ENCODE data around the gene PAM16.

Gene PAM16

GRCh38 chr16:4386951-4387565, 35.9 kb upstream of the PAM16 start:
- H3K4me1 Mint-ChIP-seq (ENCODE audit: low read depth), result peaks cover 4% of the 10 kb centered on the region
- H3K27ac Mint-ChIP-seq, result peak overlapping the region; percentile 44
- DNase-seq, result no peak
- no peaks in the 10 kb centered on the region for H3K27me3 Mint-ChIP-seq
- H3K4me3 Mint-ChIP-seq, result no peak overlapping the region
- H3K36me3 Mint-ChIP-seq (ENCODE audit: low read depth), result peaks cover 81% of the 10 kb centered on the region
- H3K9me3 Mint-ChIP-seq, result no peaks in the 10 kb centered on the region

DNA sequence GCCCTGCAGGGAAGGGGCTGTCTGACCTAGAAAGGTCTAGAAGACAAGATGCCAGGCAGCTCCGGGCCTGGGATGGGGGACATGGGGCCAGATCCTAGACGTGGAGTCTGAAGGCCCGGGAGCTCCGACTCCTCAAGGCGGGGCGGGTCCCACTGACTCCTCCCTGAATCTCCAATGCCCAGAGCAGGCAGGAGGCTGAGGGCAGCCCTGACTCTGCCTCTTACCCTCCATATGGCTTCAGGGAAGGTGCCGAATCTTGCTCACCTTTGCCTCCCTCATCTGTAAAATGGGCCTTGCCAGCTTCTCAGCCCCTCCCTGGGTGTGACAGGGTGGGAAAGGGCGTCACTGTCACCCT, 35.3 kb upstream of the PAM16 start:
- no peak for DNase-seq
- H3K27me3 Mint-ChIP-seq, result no peaks in the 10 kb centered on the region
- H3K9me3 Mint-ChIP-seq, result no peaks in the 10 kb centered on the region
- H3K4me3 Mint-ChIP-seq, result no peak overlapping the region
- H3K4me1 Mint-ChIP-seq (ENCODE audit: low read depth), result peaks cover 4% of the 10 kb centered on the region
- H3K36me3 Mint-ChIP-seq (ENCODE audit: low read depth), result peaks cover 81% of the 10 kb centered on the region
- peak overlapping the region; percentile 63 for H3K27ac Mint-ChIP-seq

DNA sequence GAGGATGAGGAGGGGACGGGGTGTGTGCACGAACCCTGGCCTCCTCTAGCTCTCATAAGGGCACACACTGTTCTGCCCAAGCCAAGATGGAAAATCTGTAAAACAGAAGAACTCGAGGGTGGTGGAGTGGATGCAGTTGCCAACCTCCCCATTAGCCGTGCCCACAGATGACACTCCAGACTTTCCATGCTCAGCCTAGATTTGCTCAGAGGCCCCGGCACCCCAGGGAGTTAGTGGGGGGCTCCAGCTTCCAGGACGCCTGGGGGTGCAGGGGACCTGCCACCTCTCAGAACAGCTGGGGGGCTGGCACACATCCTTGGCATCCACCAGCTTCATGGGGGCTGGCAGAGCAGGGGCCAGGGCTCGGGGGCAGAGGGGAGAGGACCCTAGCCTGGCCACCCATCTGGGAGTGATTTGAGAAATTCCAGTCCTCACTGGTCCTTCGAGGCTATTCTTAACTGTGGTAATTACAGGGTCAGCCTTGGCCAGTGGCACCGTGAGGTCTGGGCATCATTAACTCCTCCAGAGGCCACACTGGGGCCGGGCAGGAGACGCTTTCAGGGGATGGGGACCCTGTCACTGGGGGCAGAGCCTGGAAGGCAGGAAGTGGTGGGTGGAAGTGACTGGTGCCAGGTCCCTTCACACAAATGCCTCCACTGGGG, 34.8 kb upstream of the PAM16 start:
- H3K27ac Mint-ChIP-seq, result peak overlapping the region; percentile 63
- H3K4me3 Mint-ChIP-seq, result no peak overlapping the region
- peaks cover 78% of the 10 kb centered on the region for H3K36me3 Mint-ChIP-seq (ENCODE audit: low read depth)
- H3K4me1 Mint-ChIP-seq (ENCODE audit: low read depth), result peaks cover 4% of the 10 kb centered on the region
- DNase-seq, result no peak
- H3K9me3 Mint-ChIP-seq, result no peaks in the 10 kb centered on the region
- H3K27me3 Mint-ChIP-seq, result no peaks in the 10 kb centered on the region

GRCh38 chr16:4385066-4385788, 34.1 kb upstream of the PAM16 start:
- DNase-seq, result no peak
- H3K9me3 Mint-ChIP-seq, result no peaks in the 10 kb centered on the region
- peaks cover 4% of the 10 kb centered on the region for H3K4me1 Mint-ChIP-seq (ENCODE audit: low read depth)
- no peaks in the 10 kb centered on the region for H3K27me3 Mint-ChIP-seq
- peak overlapping the region; percentile 63 for H3K27ac Mint-ChIP-seq
- peaks cover 78% of the 10 kb centered on the region for H3K36me3 Mint-ChIP-seq (ENCODE audit: low read depth)
- no peak overlapping the region for H3K4me3 Mint-ChIP-seq

DNA sequence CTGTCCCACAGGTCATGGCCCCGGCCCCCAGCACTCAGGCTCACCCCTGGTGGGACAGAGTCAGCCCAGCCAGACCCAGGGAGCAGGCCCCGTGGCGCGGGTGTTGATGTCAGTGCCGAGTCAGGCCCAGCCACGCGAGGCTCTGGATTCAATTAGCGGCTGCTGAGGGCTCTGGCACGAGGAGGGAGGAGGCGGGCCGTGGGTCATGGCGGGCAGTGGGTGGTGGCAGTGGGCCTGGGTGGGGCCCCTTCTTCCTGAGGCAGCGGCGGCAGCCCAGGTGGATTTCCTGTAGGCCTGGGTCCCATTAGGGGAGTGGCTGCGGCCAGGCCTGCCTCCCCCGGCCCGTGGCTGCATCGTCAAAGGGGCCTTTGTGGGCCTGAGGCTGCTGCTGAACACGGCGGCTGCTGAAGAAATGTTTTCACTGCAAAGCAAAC, 33.4 kb upstream of the PAM16 start:
- peaks cover 6% of the 10 kb centered on the region for H3K4me1 Mint-ChIP-seq (ENCODE audit: low read depth)

GRCh38 chr16:4383591-4384444, 32.7 kb upstream of the PAM16 start:
- H3K27ac Mint-ChIP-seq, result no peak overlapping the region
- H3K36me3 Mint-ChIP-seq (ENCODE audit: low read depth), result peaks cover 67% of the 10 kb centered on the region
- no peaks in the 10 kb centered on the region for H3K27me3 Mint-ChIP-seq
- no peak for DNase-seq
- no peaks in the 10 kb centered on the region for H3K9me3 Mint-ChIP-seq
- H3K4me1 Mint-ChIP-seq (ENCODE audit: low read depth), result peaks cover 6% of the 10 kb centered on the region
- no peak overlapping the region for H3K4me3 Mint-ChIP-seq

More for the DNA sequence above, 33.4 kb upstream of the PAM16 start:
- Mint-ChIP-seq H3K27me3 (no peaks in the 10 kb centered on the region), H3K9me3 (no peaks in the 10 kb centered on the region), H3K36me3 (ENCODE audit: low read depth) (peaks cover 74% of the 10 kb centered on the region), H3K4me3 (no peak overlapping the region), H3K27ac (no peak overlapping the region)
- DNase-seq, result no peak

GRCh38 chr16:4382795-4383357, 31.8 kb upstream of the PAM16 start:
- no peak for DNase-seq
- peaks cover 63% of the 10 kb centered on the region for H3K36me3 Mint-ChIP-seq (ENCODE audit: low read depth)
- no peaks in the 10 kb centered on the region for H3K27me3 Mint-ChIP-seq
- H3K9me3 Mint-ChIP-seq, result no peaks in the 10 kb centered on the region
- H3K4me1 Mint-ChIP-seq (ENCODE audit: low read depth), result peaks cover 7% of the 10 kb centered on the region
- no peak overlapping the region for H3K27ac Mint-ChIP-seq
- no peak overlapping the region for H3K4me3 Mint-ChIP-seq

DNA sequence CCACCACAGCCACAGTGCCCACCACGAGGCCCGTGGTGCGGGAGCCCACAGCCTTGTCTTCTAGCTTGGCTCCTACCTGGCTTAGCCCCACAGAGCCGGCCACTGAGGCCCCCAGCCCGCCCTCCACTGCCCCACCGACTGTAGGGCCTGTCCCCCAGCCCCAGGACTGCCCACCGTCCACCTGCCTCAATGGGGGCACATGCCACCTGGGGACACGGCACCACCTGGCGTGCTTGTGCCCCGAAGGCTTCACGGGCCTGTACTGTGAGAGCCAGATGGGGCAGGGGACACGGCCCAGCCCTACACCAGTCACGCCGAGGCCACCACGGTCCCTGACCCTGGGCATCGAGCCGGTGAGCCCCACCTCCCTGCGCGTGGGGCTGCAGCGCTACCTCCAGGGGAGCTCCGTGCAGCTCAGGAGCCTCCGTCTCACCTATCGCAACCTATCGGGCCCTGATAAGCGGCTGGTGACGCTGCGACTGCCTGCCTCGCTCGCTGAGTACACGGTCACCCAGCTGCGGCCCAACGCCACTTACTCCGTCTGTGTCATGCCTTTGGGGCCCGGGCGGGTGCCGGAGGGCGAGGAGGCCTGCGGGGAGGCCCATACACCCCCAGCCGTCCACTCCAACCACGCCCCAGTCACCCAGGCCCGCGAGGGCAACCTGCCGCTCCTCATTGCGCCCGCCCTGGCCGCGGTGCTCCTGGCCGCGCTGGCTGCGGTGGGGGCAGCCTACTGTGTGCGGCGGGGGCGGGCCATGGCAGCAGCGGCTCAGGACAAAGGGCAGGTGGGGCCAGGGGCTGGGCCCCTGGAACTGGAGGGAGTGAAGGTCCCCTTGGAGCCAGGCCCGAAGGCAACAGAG, 31.0 kb upstream of the PAM16 start:
- Mint-ChIP-seq H3K27me3 (no peaks in the 10 kb centered on the region), H3K4me3 (no peak overlapping the region), H3K4me1 (ENCODE audit: low read depth) (peaks cover 9% of the 10 kb centered on the region), H3K27ac (no peak overlapping the region), H3K36me3 (ENCODE audit: low read depth) (peaks cover 56% of the 10 kb centered on the region), H3K9me3 (no peaks in the 10 kb centered on the region)
- DNase-seq, result no peak

DNA sequence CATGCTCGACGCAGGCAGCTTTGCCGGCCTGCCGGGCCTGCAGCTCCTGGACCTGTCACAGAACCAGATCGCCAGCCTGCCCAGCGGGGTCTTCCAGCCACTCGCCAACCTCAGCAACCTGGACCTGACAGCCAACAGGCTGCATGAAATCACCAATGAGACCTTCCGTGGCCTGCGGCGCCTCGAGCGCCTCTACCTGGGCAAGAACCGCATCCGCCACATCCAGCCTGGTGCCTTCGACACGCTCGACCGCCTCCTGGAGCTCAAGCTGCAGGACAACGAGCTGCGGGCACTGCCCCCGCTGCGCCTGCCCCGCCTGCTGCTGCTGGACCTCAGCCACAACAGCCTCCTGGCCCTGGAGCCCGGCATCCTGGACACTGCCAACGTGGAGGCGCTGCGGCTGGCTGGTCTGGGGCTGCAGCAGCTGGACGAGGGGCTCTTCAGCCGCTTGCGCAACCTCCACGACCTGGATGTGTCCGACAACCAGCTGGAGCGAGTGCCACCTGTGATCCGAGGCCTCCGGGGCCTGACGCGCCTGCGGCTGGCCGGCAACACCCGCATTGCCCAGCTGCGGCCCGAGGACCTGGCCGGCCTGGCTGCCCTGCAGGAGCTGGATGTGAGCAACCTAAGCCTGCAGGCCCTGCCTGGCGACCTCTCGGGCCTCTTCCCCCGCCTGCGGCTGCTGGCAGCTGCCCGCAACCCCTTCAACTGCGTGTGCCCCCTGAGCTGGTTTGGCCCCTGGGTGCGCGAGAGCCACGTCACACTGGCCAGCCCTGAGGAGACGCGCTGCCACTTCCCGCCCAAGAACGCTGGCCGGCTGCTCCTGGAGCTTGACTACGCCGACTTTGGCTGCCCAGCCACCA, 30.2 kb upstream of the PAM16 start:
- H3K9me3 Mint-ChIP-seq, result no peaks in the 10 kb centered on the region
- H3K27me3 Mint-ChIP-seq, result no peaks in the 10 kb centered on the region
- no peak overlapping the region for H3K4me3 Mint-ChIP-seq
- peaks cover 8% of the 10 kb centered on the region for H3K4me1 Mint-ChIP-seq (ENCODE audit: low read depth)
- peaks cover 50% of the 10 kb centered on the region for H3K36me3 Mint-ChIP-seq (ENCODE audit: low read depth)
- DNase-seq, result no peak
- peak overlapping the region; percentile 59 for H3K27ac Mint-ChIP-seq

DNA sequence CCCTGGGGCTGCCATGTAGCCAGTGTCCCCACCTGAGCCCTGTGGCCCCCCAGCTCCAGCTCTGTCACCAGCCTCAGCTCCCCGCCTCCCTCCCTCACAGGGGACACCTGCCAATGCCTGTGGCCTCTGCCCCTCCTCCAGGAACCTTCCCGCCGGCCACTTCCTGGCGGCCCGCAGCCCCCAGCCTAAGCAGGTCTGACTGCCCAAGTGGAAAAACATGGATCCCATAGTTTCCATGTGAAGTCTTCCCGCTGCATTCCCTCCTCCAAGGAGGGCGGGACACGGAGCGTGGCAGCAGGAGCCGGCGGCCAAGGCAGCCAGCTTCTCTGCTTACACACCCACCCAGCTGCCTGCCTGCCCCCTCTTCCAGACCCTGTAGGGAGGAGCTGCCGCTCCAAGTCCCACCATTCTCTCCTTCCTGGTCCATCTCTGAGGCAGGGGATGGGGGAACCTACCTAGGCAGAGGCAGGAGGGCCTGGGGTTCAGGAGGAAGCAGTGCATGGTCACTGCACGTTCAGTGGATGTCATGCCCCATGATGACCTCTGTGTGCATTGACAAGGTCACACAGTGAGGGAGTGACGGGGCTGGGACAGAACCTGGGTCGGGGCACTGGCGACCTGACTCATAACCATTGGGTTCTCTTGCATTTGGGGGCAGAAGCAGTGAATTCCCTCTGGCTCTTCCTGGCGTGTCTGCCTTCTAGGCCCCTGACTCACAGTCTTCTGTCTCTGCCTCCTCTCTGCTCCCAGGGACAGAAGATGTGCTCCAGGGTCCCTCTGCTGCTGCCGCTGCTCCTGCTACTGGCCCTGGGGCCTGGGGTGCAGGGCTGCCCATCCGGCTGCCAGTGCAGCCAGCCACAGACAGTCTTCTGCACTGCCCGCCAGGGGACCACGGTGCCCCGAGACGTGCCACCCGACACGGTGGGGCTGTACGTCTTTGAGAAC, 29.3 kb upstream of the PAM16 start:
- Mint-ChIP-seq H3K4me1 (ENCODE audit: low read depth) (peaks cover 7% of the 10 kb centered on the region), H3K27me3 (no peaks in the 10 kb centered on the region), H3K27ac (peak overlapping the region; percentile 59), H3K4me3 (no peak overlapping the region), H3K36me3 (ENCODE audit: low read depth) (peaks cover 41% of the 10 kb centered on the region), H3K9me3 (no peaks in the 10 kb centered on the region)
- no peak for DNase-seq

DNA sequence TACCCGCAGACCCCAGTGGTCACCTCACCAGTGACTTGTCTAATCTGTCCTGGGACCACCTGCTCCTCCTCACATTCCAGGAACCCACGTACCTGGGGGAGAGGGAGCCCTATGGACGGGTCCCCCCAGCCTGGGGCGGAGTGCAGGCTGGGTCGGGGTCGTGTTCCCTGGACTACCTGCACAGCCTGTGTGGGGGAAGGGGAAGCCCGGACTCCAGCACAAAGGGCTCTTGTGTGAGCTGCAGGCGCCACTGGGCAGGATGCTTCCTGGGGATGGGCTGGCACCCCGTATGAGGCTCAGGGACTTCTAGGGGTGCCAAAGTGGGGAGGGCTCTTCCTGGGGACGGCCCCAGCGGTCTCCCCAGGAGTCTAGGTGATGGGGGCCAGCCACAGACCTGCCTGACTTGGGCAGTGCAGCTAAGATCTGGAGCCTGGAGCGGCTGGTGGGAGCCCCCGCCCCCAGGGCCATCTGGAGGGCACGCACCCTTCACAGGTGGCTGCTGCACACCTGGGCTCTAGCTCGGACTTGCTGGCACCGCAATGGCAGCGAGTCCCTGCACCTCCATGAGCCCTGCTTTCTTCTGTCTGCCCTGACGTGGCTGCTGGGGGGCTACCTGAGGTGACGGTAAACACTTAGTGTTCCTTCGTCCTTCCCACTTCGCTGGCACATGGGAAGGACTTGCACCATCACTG, 28.0 kb upstream of the PAM16 start:
- no peak for DNase-seq
- no peak overlapping the region for H3K27ac Mint-ChIP-seq
- H3K4me3 Mint-ChIP-seq, result no peak overlapping the region
- H3K4me1 Mint-ChIP-seq (ENCODE audit: low read depth), result peaks cover 8% of the 10 kb centered on the region
- H3K9me3 Mint-ChIP-seq, result no peaks in the 10 kb centered on the region
- peaks cover 31% of the 10 kb centered on the region for H3K36me3 Mint-ChIP-seq (ENCODE audit: low read depth)
- H3K27me3 Mint-ChIP-seq, result no peaks in the 10 kb centered on the region

Measured in activated T-cell treated with anti-CD3 and anti-CD28 coated beads, Interleukin-2, amount 50 U/mL, for 24 hours (primary cell).